Measurements from ENCODE around the gene ROBO1. TPM values are rescaled to one million over a fixed set of nuclear protein-coding genes. Genes with fewer than 3 reads are reported as not detected.

ROBO1 gene
- total RNA-seq, 1 donor from 2014 or later = 66.5 TPM

GRCh38 chr3:78738833-78739232 lies 1029.0 kb downstream of the ROBO1 start:
- Histone ChIP-seq H3K36me3 (no peaks in the 10 kb centered on the region), H3K9me3 (no peaks in the 10 kb centered on the region), H3K4me1 (no peaks in the 10 kb centered on the region), H3K27me3 (no peaks in the 10 kb centered on the region), H3K27ac (no peak overlapping the region), H3K4me3 (no peak overlapping the region)
- no peak for TF ChIP-seq POLR2AphosphoS5 (IDR thresholded peaks at IDR 0.05; ENCODE audit: insufficient read depth in 1 of 2, low read depth in 1 of 2)
- no peak for TF ChIP-seq CTCF (IDR thresholded peaks at IDR 0.05)
- no peak for TF ChIP-seq POLR2A (IDR thresholded peaks at IDR 0.05)
- intact Hi-C loops (cut with DNase I) = no loop called here
- no peak for DNase-seq (ENCODE audit: extremely low spot score in 2 of 2)

GRCh38 chr3:78737988-78738387 lies 1029.8 kb downstream of the ROBO1 start:
- DNase-seq (ENCODE audit: extremely low spot score in 2 of 2) = no peak
- Histone ChIP-seq H3K36me3 (no peaks in the 10 kb centered on the region), H3K9me3 (no peaks in the 10 kb centered on the region), H3K4me1 (no peaks in the 10 kb centered on the region), H3K27ac (no peak overlapping the region), H3K4me3 (no peak overlapping the region), H3K27me3 (no peaks in the 10 kb centered on the region)
- no peak for TF ChIP-seq POLR2AphosphoS5 (IDR thresholded peaks at IDR 0.05; ENCODE audit: insufficient read depth in 1 of 2, low read depth in 1 of 2)
- no peak for TF ChIP-seq CTCF (IDR thresholded peaks at IDR 0.05)
- no peak for TF ChIP-seq POLR2A (IDR thresholded peaks at IDR 0.05)
- intact Hi-C loops (cut with DNase I) = no loop called here

GRCh38 chr3:78736863-78737262 lies 1030.9 kb downstream of the ROBO1 start:
- no peaks in the 10 kb centered on the region for H3K9me3 ChIP-seq
- no peaks in the 10 kb centered on the region for H3K27me3 ChIP-seq
- intact Hi-C loops (cut with DNase I) = no loop called here
- no peak for TF ChIP-seq CTCF (IDR thresholded peaks at IDR 0.05)
- TF ChIP-seq POLR2AphosphoS5 (IDR thresholded peaks at IDR 0.05; ENCODE audit: insufficient read depth in 1 of 2, low read depth in 1 of 2) = peak in 1 of 2 donors; percentile 19
- no peak for DNase-seq (ENCODE audit: extremely low spot score in 2 of 2)
- H3K4me1 ChIP-seq = no peaks in the 10 kb centered on the region
- H3K4me3 ChIP-seq = no peak overlapping the region
- no peaks in the 10 kb centered on the region for H3K36me3 ChIP-seq
- H3K27ac ChIP-seq = no peak overlapping the region

GRCh38 chr3:78734048-78734637 lies 1033.7 kb downstream of the ROBO1 start:
- Histone ChIP-seq H3K9me3 (no peaks in the 10 kb centered on the region), H3K4me3 (no peak overlapping the region), H3K27me3 (no peaks in the 10 kb centered on the region), H3K36me3 (no peaks in the 10 kb centered on the region), H3K4me1 (peaks cover under 1% of the 10 kb centered on the region), H3K27ac (no peak overlapping the region)
- no peak for TF ChIP-seq CTCF (IDR thresholded peaks at IDR 0.05)
- no peak for TF ChIP-seq POLR2A (IDR thresholded peaks at IDR 0.05)
- no peak for TF ChIP-seq POLR2AphosphoS5 (IDR thresholded peaks at IDR 0.05; ENCODE audit: insufficient read depth in 1 of 2, low read depth in 1 of 2)
- intact Hi-C loops (cut with DNase I) = no loop called here
- DNase-seq (ENCODE audit: extremely low spot score in 2 of 2) = no peak

GRCh38 chr3:78732893-78733292 lies 1034.9 kb downstream of the ROBO1 start:
- H3K36me3 ChIP-seq = no peaks in the 10 kb centered on the region
- H3K4me3 ChIP-seq = no peak overlapping the region
- no peak for TF ChIP-seq POLR2AphosphoS5 (IDR thresholded peaks at IDR 0.05; ENCODE audit: insufficient read depth in 1 of 2, low read depth in 1 of 2)
- no peak for TF ChIP-seq POLR2A (IDR thresholded peaks at IDR 0.05)
- TF ChIP-seq CTCF (IDR thresholded peaks at IDR 0.05) = no peak
- intact Hi-C loops (cut with DNase I) = no loop called here
- H3K9me3 ChIP-seq = no peaks in the 10 kb centered on the region
- peaks cover 9% of the 10 kb centered on the region for H3K4me1 ChIP-seq
- DNase-seq (ENCODE audit: extremely low spot score in 2 of 2) = no peak
- no peak overlapping the region for H3K27ac ChIP-seq
- H3K27me3 ChIP-seq = no peaks in the 10 kb centered on the region

Measured in vagina (tissue), 2 donors.